Activated CD8-positive, alpha-beta T cell treated with anti-CD3 and anti-CD28 coated beads for 36 hours (primary cell): ENCODE data around the gene COBL. TPM values are rescaled to one million over a fixed set of nuclear protein-coding genes. Genes with fewer than 3 reads are reported as not detected.

Experiments
- ATAC-seq: fragments of 200-7000 bp; cut with Tn5 transposase; one replicate; pipeline ENCODE4 v1.10.0; 2021; ENCODE audit warnings: mild to moderate bottlenecking, moderate library complexity
- CTCF ChIA-PET: fragments of 350-600 bp; sonication (Branson Sonifier 250); formaldehyde crosslinking; loops from one replicate; lab custom pipeline; 2021; ENCODE audit warnings: antibody characterized with exemption; lab: Charles Lee
- POLR2A ChIA-PET: fragments of 350-600 bp; sonication (Branson Sonifier 250); formaldehyde crosslinking; loops from one replicate; lab custom pipeline; 2021; ENCODE audit warnings: antibody characterized with exemption; lab: Charles Lee
- DNase-seq: peaks from one replicate; pipeline ENCODE4 v3.0.0-alpha.2; 2020
- H3K27ac Mint-ChIP-seq: one replicate; pipeline ENCODE4 v1.8.0; 2021; ENCODE audit warnings: mild to moderate bottlenecking, mixed read lengths
- H3K27me3 Mint-ChIP-seq: one replicate; pipeline ENCODE4 v1.8.0; 2021; ENCODE audit warnings: mixed read lengths
- H3K36me3 Mint-ChIP-seq: one replicate; pipeline ENCODE4 v1.8.0; 2021; ENCODE audit warnings: low read depth, mixed read lengths
- H3K4me1 Mint-ChIP-seq: one replicate; pipeline ENCODE4 v1.8.0; 2021; ENCODE audit warnings: low read depth, mixed read lengths
- H3K4me3 Mint-ChIP-seq: one replicate; pipeline ENCODE4 v1.8.0; 2021; ENCODE audit warnings: mild to moderate bottlenecking, moderate library complexity, mixed read lengths
- H3K9me3 Mint-ChIP-seq: one replicate; pipeline ENCODE4 v1.8.0; 2021; ENCODE audit warnings: mixed read lengths
- intact Hi-C: fragments of 100-400 bp; cut with micrococcal nuclease; formaldehyde crosslinking; loops from one replicate; pipeline ENCODE4 v1.10.0; 2022
- total RNA-seq, 2 experiments: library from RNA; stranded (reverse); gene quantifications; one replicate each; pipeline ENCODE4 v1.2.3, GENCODE V29; 2021
- TF ChIP-seq, protein P1 (sequence below): fragments of 200-600 bp; IDR thresholded peaks from one replicate; pipeline ENCODE4 v1.8.0; 2022; ENCODE audit warnings: antibody characterized with exemption, mild to moderate bottlenecking

Gene COBL
- total RNA-seq, 2 experiments from 2014 or later = not detected

DNA sequence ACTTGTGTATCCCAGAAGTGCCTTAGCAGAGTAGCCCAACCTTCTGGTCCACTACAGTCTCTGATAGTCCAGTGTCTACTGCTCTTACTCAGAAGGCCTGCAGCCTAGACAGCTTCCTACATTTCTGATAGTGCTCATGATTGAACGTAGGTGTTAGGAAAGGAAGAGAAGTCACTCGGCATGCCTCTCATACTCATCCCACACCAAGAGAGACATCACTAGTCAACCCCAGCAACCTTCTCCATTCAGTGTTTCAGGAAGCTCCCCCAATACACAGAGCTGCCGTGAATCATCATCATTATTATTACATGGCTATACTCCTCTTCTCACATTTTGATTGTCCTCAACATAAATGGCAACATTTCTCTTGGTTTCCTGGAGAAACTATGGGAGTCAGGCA lies 166.4 kb downstream of the COBL start:
- DNase-seq = no peak
- no peaks in the 10 kb centered on the region for H3K4me1 Mint-ChIP-seq
- ATAC-seq = no peak
- H3K9me3 Mint-ChIP-seq = peaks cover 7% of the 10 kb centered on the region
- no peak overlapping the region for H3K4me3 Mint-ChIP-seq
- no peak overlapping the region for H3K27ac Mint-ChIP-seq
- peaks cover 2% of the 10 kb centered on the region for H3K27me3 Mint-ChIP-seq
- intact Hi-C loops = no loop called here
- CTCF ChIA-PET = interaction anchor here (1.4 to 5.5 kb wide), 3 partner anchors 9 to 1056 kb away, joined by 3 to 75 read pairs (median 3); no protein-coding TSS in a partner anchor
- H3K36me3 Mint-ChIP-seq = no peaks in the 10 kb centered on the region
- POLR2A ChIA-PET = no interaction called here
- TF ChIP-seq, protein P1, sequence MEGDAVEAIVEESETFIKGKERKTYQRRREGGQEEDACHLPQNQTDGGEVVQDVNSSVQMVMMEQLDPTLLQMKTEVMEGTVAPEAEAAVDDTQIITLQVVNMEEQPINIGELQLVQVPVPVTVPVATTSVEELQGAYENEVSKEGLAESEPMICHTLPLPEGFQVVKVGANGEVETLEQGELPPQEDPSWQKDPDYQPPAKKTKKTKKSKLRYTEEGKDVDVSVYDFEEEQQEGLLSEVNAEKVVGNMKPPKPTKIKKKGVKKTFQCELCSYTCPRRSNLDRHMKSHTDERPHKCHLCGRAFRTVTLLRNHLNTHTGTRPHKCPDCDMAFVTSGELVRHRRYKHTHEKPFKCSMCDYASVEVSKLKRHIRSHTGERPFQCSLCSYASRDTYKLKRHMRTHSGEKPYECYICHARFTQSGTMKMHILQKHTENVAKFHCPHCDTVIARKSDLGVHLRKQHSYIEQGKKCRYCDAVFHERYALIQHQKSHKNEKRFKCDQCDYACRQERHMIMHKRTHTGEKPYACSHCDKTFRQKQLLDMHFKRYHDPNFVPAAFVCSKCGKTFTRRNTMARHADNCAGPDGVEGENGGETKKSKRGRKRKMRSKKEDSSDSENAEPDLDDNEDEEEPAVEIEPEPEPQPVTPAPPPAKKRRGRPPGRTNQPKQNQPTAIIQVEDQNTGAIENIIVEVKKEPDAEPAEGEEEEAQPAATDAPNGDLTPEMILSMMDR = no peak

GRCh38 chr7:51148216-51148615 lies 168.4 kb downstream of the COBL start:
- Mint-ChIP-seq H3K9me3 (peaks cover 7% of the 10 kb centered on the region), H3K4me3 (no peak overlapping the region), H3K4me1 (no peaks in the 10 kb centered on the region), H3K27ac (no peak overlapping the region), H3K36me3 (no peaks in the 10 kb centered on the region), H3K27me3 (peaks cover 2% of the 10 kb centered on the region)
- intact Hi-C loops = loop anchor here (10.0 kb wide), 1 partner anchor 683 kb away; no protein-coding TSS in a partner anchor
- ATAC-seq = no peak
- no peak for DNase-seq
- TF ChIP-seq, protein P1 = no peak
- CTCF ChIA-PET = interaction anchor here (1.3 to 1.8 kb wide), 2 partner anchors 12 to 15 kb away, joined by 3 to 6 read pairs; no protein-coding TSS in a partner anchor
- POLR2A ChIA-PET = interaction anchor here (0.7 kb wide), 1 partner anchor 222 kb away, joined by 3 read pairs; no protein-coding TSS in a partner anchor

DNA sequence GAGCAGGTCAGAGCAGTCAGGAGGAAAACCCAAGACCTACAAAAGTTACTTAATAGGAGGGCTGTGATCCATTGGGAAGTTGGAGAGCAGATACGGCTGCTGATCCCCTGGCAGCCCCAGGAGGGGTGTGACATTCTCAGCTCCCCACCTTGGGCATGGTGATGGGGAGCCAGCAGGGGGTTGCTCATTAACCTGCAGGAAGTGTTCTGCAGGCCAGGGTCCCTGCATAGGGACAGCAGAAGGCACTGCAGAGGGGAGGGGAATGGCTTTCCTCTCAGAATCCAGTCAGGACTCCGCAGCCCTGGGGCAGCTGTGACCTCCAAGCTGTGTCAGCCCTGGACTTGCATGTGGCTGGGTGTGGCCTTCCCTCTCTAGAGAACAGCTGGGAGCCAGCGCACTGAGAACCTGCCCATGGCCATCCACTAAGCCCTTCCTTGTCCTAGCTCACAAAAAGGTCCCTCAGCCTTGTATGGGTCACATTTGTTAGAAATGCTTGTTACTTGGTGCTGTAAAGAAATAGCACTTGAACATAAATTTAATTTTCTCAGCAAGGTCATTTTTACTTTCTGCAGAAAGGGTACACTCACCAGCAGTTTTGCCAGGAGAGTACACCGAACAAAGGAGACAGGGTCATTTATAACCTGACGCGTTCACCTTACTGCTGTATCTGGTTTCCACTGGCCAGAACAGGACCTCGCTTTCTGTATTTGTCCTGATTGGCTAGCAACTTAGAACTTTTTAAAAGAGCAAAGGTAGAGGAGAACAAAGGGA lies 169.6 kb downstream of the COBL start:
- H3K36me3 Mint-ChIP-seq = no peaks in the 10 kb centered on the region
- DNase-seq (no peak), ATAC-seq (no peak)
- H3K4me1 Mint-ChIP-seq = no peaks in the 10 kb centered on the region
- H3K27ac Mint-ChIP-seq = no peak overlapping the region
- intact Hi-C loops = loop anchor here (10.0 kb wide), 1 partner anchor 682 kb away; no protein-coding TSS in a partner anchor
- TF ChIP-seq, protein P1 = no peak
- CTCF ChIA-PET = interaction anchor here (1.3 to 1.8 kb wide), 2 partner anchors 14 to 16 kb away, joined by 3 to 6 read pairs; no protein-coding TSS in a partner anchor
- no peak overlapping the region for H3K4me3 Mint-ChIP-seq
- peaks cover 2% of the 10 kb centered on the region for H3K27me3 Mint-ChIP-seq
- peaks cover 7% of the 10 kb centered on the region for H3K9me3 Mint-ChIP-seq
- POLR2A ChIA-PET = no interaction called here

- intact Hi-C loops = loop anchor here (10.0 kb wide), 1 partner anchor 679 kb away; no protein-coding TSS in a partner anchor
- H3K27ac Mint-ChIP-seq = no peak overlapping the region
- no peaks in the 10 kb centered on the region for H3K36me3 Mint-ChIP-seq
- H3K27me3 Mint-ChIP-seq = no peaks in the 10 kb centered on the region
- DNase-seq = no peak
- H3K4me1 Mint-ChIP-seq = peaks cover 3% of the 10 kb centered on the region
- no peak overlapping the region for H3K4me3 Mint-ChIP-seq
- H3K9me3 Mint-ChIP-seq = peaks cover 7% of the 10 kb centered on the region
- CTCF ChIA-PET = interaction anchor here (1.3 to 1.4 kb wide), 2 partner anchors 17 to 18 kb away, joined by 3 to 7 read pairs; no protein-coding TSS in a partner anchor
- POLR2A ChIA-PET = no interaction called here
- TF ChIP-seq, protein P1 = no peak
- ATAC-seq = no peak
Measured at GRCh38 chr7:51144178-51144577, 172.4 kb downstream of the COBL start.
